Loucy (cell line): ENCODE measurements around the gene MRPS26.
"Not testable (repeated sequence)": the region's sequence is repeated elsewhere in the genome, so short reads cannot be mapped to it uniquely, and the experiment has no call there.

Source experiments
- EZH2phosphoT487 ChIP-seq: fragments of 200-600 bp; IDR thresholded peaks from 2 replicates; pipeline ENCODE4 v1.6.1; 2018; ENCODE audit warnings: antibody characterized with exemption, mild to moderate bottlenecking, moderate library complexity, borderline replicate concordance
- TF ChIP-seq, protein P1 (sequence below): fragments of 200-600 bp; sonication (generic); conservative IDR thresholded peaks from 2 replicates; pipeline ENCODE4 v1.5.1; 2014; ENCODE audit warnings: mild to moderate bottlenecking, antibody characterized with exemption, low read length

DNA sequence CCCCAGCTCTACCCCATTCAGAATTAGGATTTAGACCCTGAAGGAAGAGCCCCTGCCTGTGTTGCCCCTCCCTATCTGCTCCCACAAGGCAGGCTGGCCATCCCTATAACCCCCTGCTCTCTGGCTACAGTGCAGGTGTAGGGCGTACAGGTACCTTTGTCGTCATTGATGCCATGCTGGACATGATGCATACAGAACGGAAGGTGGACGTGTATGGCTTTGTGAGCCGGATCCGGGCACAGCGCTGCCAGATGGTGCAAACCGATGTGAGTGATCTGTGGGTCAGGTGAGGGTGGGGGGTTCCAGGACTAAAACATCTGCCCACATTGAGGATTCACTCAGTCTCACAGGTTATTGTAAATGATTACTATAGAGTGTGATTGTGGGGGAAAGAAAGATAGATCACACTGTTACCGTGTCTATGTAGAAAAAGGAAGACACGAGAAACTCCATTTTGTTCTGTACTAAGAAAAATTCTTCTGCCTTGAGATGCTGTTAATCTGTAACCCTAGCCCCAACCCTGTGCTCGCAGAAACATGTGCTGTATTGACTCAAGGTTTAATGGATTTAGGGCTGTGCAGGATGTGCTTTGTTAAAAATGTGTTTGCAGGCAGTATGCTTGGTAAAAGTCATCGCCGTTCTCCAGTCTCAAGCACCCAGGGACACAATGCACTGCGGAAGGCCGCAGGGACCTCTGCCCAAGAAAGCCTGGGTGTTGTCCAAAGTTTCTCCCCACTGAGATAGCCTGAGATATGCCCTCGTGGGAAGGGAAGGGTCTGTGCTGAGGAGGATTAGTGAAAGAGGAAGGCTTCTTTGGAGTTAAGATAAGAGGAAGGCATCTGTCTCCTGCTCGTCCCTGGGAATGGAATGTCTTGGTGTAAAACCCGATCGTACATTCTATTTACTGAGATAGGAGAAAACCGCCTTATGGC is 23.0 kb upstream of the MRPS26 start:
- TF ChIP-seq, protein P1, sequence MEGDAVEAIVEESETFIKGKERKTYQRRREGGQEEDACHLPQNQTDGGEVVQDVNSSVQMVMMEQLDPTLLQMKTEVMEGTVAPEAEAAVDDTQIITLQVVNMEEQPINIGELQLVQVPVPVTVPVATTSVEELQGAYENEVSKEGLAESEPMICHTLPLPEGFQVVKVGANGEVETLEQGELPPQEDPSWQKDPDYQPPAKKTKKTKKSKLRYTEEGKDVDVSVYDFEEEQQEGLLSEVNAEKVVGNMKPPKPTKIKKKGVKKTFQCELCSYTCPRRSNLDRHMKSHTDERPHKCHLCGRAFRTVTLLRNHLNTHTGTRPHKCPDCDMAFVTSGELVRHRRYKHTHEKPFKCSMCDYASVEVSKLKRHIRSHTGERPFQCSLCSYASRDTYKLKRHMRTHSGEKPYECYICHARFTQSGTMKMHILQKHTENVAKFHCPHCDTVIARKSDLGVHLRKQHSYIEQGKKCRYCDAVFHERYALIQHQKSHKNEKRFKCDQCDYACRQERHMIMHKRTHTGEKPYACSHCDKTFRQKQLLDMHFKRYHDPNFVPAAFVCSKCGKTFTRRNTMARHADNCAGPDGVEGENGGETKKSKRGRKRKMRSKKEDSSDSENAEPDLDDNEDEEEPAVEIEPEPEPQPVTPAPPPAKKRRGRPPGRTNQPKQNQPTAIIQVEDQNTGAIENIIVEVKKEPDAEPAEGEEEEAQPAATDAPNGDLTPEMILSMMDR: not testable (repeated sequence)
- not testable (repeated sequence) for TF ChIP-seq EZH2phosphoT487
